RPMI8226 (cell line): Measurements from ENCODE around the gene ATE1.
"Not testable (repeated sequence)": the region's sequence is repeated elsewhere in the genome, so short reads cannot be mapped to it uniquely, and the experiment has no call there.

Experiments used
- DNase-seq: peaks from one replicate; pipeline ENCODE4 v3.0.0-alpha.2; 2015

Gene ATE1

DNA sequence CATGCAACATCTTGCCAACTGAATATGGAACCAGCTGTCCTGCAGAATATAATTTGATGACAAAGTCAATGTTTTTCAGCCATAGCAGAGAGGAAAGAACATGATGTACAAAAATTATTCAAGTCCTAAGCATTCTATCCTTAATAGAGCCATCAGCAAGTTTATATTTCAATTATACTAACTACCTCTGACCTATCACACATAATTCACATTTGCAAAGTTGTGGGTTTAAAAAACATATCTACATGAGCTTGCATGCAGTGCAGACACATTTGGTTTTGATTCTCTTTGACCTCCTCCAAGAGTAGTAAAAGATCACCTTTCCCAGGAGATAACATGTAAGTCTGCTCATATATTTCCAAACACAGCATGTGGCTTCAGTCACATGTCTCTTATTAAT is 203.5 kb downstream of the ATE1 start:
- DNase-seq: no peak

DNA sequence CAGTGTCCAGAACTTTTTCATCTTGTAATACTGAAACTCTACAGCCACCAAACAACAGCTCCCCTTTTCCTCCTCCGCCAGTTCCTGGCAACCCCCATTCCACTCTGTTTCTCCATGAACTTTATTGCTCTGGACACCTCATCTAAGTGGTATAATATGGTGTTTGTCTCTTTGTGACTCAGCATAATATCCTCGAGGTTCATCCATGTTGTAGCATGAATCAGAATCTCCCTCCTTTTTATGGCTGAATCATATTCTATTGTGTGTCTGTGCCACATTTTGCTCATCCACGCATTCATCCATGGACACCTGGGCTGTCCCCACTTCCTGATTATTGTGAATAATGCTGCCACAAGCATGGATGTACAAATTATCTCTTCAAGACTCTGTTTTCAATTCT is 205.2 kb downstream of the ATE1 start:
- DNase-seq: no peak

DNA sequence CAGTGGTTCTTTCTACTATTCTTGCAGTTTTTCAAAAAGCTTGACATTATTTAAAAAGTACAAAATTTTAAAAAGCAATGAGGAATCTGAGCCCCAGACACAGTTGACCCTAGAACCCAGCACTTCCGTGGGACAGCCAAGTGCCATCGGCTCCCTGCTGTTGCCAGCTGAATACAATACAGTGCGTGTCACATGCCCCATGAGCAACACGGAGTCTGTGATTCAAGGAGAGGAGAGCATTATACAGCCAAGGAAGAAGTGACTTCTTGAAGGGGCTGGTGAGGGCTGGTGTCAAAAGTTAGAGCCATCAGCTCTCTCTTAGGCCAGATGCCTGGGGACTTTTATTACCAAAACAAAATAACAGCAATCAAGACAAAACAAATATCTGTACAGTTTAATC is 206.6 kb downstream of the ATE1 start:
- no peak for DNase-seq

DNA sequence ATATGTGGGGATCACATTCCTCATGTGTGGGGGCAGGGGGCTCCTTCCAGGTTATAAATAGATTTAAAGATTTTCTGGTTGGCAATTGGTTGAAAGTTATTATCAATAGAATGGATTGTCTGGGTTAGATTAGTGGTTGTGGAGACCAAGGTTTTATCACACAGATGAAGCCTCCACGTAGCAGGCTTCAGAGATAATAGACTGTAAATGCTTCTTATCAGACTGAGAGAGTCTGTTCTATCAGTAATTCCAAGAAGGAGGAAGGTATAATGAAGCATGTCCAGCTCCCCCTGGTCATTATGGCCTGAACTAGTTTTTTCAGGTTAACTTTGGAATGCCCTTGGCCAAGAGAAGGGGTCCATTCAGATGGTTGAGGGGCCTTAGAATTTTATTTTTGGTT is 211.9 kb downstream of the ATE1 start:
- DNase-seq: no peak

DNA sequence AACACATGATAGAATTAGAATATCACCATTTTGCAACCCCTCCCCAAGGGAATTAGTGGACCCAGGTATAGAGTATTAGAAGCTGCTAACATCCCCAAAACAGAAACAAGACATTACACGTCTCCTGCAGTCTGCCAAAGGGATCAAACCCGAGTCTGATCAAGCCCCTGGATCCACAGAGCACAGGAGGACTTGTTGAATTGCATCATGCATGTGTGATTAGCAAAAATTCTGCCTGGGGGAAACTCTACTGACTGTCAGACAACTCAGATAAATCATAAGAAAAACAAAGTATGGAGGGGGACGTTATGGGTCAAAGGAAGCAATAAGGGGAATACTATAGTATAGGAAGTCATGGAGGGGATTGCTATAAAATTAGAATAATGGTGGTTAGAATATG is 212.8 kb downstream of the ATE1 start:
- DNase-seq: no peak

DNA sequence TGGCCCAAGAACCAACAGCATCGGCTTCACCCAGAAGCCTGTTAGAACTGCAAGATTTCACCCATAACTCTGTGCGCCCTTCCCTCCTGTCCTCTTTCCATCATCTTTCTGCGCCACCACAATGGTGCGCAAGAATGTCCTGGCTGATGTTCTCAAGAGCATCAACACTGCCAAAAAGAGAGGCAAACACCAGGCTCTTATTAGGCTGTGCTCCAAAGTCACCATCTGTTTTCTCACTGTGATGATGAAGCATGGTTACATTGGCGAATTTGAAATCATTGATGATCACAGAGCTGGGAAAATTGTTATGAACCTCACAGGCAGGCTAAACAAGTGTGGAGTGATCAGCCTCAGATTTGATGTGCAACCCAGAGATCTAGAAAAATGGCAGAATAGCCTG is 214.3 kb downstream of the ATE1 start:
- no peak for DNase-seq

DNA sequence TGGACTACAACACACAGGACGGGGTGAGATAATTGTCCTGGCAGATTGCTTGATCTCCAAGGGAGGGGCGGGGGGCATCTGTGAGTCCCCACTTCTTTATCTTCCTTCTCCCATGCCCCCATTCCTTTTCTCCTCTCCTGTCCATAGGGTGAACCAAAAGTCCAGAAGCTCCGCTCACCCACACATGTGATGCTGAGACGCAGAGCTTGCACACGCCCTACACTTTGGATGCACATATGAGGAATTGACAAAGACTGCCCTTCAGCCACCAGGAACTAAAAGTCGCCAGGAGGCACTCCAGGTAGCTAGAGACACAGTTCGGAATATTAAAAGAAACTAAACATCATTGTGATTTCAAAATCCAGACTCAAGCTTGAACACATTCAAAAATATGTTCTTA is 216.9 kb downstream of the ATE1 start:
- no peak for DNase-seq

DNA sequence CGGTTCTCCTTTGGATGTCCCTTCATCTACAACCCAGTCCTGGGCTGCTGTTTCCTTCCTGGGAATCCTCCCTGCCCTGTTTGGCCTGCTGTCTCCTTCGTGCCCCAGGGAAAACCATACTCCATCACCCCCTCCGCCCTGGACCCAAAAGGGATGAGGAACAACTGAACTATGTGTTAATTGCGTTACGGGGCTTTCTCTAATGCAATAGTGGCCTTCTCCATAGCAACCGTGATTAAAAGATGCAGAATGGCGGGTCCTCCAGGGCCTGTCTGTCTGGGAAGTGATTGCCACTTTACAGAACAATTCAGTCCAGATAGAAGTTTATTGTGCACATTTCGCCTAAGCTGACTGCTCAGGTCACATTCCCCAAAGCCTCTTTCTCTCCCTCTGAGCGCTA is 217.6 kb downstream of the ATE1 start:
- no peak for DNase-seq

DNA sequence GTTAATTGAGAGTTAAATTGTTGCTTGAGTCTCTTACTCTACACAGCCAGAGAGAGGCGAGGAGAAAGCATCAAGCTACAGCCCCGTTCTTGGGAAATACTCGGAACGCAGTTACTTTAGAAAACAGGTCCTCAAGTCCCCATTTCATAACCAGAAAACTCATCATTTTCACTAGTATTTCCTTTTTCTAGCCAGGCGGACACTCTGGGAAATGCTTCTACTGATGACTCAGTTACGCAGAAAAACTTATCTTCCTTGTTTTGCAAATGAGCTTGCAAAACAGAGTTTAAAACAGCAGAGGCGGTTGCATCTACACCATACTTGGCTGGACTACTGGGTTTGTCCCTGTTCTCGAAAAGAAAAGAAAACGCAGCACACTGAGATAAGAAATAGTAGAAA is 218.2 kb downstream of the ATE1 start:
- no peak for DNase-seq

DNA sequence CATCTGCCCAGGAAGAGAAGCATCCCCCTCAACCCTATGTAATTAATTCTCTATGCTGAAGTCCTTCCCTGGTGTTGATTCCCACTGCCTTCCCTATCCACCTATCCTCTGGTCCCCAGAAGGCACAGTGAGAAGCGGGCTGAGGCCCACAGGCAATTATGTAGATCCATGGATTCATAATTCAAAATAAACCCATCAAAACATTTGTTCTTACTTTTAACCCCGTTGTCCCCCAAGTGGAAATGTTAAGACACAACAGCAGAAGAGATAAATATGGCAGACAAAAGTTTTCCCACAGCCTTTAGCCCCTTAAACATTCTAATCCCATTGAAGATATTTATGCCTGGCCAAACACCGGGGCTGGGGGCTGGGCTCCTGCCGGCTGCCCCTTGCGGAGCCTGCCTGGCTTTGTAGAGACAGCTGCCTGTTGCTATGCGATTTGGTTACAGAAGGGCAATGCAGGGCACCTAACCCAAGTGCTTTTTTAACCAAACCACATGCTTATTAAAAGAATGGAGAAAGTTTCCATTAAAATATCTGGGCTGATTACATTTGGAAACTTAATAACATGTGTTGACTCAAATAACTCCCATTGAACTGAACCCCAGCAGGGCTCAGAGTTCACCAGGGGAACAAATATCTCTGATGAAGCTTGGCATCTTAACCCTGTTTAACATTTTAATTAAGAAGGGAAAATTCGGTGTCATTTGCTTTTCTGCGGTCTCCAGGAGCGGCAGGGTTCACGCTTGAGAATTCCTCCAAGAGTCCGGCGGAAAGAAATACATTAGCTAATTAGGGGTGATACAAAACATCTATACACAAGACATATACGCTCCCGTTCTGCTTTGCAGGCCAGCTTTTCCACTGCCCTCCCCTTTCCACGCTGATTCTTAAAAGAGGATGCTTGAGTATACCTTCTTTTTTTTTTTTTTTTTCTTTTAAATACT is 218.8 kb downstream of the ATE1 start:
- no peak for DNase-seq

DNA sequence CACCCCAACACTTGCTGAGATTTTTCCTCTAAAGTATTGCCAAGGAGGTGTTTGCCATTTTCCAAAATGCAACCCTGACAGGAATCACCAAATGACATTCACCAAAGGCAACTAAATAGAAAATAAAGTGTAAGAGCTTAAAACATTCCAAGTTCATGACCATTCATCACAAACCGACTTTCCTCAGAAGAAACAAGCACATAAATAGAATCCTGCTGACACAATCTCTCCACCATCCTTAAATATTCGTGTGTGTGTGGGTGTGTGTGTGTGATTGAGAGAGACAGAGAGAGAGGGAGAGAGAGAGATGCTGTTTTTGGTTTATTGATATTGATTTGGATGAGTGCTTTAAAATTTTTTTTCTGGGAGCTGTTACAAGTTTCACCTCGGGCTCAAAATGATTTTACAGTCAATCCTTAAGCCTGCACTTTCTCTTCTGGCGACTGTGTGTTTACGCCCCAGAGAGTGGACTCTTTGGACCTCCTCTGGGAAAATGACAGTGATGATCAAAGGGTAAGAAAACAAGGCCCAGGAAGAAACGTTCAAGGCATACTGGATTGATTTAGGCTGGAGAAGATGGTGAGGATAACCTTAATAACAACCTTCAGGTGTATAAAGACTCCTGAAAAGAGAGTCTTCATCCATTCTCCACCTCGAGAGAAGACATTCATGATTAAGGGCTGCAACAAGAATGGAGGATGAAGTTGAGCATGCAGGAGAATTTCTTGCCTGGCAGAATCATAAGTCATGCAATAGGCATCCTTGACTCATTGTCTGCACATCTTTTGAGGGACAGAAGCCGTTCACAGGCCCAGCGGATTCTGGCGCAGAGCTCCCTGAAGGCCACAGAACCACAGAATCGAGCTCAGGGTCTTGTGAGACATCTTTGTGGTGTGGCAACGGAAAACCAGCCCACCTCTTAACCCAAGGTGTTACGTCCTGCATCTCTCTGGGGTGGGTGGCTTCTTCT is 225.2 kb downstream of the ATE1 start:
- no peak for DNase-seq

DNA sequence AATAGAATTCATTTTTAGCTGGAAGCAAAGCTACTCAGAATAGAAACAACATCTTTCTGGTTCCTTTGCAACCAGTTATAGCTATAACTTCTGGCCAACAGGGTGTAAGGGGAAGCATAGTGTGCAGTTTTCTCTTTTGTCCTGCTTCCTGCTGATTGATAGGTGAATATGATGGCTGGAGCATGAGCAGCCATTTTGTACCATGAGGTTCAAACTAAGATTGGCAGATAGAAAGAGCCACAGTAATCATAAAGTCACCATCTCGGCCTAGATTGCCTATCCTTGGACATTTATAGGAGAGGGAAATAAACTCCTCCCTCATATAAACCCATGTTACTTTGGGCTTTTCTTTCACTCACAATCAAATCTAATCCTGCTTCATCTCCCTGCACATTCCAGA is 227.4 kb downstream of the ATE1 start:
- DNase-seq: no peak

DNA sequence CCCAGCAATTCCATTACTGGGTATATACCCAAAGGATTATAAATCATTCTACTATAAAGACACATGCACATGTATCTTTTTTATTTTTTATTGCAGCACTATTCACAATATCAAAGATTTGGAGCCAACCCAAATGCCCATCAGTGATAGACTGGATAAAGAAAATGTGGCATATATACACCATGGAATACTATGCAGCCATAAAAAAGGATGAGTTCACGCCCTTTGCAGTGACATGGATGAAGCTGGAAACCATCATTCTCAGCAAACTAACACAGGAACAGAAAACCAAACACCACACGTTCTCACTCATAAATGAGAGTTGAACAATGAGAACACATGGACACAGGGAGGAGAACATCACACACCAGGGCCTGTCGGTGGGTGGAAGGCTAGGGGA is 228.1 kb downstream of the ATE1 start:
- DNase-seq: not testable (repeated sequence)

DNA sequence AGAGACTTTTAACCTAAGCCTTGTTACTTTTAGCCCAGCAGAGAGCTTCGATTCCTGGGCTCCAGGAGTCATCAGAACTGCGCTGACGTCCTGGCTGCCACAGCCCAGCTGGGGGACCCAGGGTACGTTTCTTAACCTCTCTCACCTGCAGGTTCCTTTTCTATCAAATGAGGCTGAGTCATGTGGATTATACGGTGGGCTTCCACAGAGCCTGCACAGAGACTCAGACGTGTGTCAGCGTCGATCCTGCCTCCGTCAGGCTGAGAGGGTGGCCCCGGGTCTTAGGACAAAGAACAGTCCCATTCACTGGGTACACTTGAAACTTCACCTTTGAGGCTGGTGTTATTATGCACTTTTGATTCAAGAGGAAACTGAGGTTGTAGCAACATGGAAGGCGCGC is 228.9 kb downstream of the ATE1 start:
- DNase-seq: no peak

DNA sequence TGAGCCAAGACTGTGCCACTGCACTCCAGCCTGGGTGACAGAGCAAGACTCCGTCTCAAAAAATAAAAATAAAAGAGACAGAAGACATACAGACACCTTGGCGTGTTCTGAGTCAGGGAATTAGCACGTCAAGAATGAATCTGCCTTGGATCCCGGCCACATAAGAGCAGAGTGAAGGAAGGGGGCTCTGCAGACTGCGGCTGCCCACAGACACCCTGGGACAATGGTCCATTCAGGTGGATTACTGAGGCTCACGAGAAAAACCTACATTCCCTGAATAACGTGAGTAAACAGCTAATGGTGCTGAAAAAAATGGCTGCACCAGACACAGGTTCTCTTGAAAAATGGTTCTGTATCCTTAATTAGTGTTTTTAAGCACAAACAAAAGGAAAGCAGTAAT is 229.5 kb downstream of the ATE1 start:
- no peak for DNase-seq

DNA sequence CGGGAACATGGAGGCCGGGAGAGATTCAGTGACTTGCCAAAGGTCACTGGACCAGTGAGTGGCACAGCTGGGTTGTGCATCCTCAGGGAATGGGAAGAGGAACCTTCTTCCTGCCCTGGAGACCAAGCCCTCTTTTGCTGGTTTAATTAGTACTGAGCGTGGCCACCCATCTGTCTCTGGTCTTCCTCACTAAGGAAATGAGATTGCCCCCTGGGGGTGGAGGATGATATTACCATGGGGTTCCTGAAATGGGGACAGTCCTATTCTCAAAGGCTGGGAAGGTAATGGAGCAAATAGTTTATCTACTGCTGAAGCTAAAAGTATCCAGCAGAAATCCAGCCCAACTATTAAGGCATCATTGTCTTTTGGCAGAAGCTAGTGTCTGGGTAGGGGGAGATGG is 231.0 kb downstream of the ATE1 start:
- DNase-seq: peak; percentile 25

DNA sequence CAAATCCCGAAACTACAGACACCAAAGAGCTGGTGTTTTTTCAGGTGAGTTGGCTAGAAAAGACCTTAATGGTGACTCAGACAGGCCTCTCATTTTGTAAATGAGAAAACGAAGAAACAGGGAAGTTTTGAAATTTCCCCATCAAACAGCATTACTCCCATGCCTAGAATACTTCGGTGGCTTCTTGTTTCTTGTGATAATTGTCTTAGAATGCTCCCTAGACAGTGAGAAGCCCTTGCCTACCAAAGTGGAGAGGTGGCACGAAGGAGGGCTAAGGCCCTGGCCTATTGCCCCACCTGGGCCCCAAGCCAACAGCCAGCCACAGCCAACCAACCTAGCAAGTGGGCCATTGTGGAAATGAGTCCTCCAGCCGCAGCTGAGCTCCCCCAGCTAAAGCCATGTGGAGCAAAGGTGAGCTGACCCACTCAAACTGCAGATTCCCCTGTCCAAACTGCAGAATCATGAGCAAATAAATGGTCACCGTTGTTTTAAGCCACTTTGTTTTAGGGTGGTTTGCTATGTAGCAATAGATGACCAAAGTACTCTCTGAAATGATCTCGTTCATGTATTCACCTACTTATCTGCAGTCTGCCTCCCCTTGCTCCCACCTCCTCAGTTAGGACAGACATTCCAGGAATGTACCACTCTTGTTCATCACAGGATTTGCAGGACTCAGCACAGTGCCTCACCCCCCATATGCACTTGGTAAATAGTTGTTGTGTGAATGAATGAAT is 231.9 kb downstream of the ATE1 start:
- DNase-seq: no peak

DNA sequence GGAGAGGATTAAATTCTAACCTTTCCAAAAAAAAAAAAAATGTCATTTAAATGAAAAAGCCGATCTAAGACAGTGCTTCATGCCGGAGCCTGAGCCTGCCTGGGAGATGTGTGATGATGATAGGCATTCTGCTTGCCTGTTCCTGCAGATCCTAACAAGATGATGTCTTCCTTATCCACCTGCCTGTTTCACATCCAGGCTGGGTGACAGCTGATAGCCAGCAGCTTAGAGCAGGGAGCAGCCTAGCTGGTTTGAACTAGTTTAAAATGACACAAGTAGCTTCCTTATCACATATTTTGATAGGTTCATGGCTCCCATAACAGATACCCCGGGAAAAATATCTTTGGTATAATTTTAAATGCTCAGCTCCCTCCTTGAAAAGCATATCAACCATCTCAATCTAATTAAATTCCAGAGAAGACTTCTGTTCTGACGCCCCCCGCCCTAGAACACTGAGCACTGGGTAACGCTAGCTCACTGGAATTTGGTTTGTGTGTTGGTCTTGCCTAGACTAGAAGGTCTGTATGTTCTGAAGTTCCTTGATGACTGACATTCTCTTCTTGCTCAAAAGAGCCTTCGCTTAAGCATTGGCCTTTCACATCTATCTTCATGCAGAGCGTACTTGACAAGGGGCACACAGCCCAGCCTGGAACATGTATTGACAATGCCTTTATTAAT is 232.7 kb downstream of the ATE1 start:
- no peak for DNase-seq

DNA sequence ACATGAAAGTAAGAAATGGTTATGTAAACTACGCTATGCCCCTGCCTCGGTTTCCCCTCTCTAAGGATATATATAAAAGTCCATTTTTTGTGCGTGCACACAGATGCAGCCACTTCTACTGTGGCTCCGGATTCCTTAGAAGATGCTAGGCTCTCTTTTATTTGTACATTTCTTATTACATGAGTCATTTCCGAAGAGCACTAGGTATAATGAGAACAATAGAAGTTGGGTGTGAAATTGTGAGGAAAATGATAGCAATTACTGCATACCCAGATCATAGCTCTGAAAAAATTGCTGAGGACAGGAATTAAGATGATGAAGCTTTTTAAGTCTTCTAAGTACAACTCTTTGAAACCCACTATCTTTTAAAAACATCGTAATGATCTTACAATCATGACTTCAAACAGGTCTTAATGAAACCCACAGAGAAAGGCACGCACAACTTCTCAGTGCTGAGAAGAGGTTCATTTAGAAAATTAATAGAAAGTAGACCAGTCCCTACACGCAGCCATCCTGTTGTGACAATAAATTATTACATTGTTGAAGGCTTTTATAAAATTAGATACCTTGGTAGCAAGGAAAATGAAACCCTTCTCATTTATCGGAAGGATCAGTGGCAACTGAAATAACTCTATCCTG is 233.4 kb downstream of the ATE1 start:
- no peak for DNase-seq

DNA sequence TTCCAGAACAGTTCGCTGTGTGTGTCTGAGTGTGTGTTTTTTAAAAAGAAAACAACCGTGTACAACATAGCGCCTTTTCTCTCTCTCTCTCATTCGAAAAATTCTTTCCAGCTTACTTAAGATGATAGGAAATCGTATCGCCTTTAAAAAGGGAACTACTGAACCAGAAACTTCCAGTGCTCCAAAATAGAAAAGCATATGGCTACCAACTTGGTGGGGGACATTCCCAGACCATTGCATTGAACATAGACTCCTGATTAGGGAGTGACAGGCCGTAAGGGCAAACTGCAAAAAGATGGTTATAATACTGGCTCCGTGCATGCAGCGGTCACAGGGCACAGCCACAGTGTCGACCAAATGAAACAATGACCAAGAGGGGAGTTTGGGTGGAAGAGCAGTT is 235.2 kb downstream of the ATE1 start:
- no peak for DNase-seq

DNA sequence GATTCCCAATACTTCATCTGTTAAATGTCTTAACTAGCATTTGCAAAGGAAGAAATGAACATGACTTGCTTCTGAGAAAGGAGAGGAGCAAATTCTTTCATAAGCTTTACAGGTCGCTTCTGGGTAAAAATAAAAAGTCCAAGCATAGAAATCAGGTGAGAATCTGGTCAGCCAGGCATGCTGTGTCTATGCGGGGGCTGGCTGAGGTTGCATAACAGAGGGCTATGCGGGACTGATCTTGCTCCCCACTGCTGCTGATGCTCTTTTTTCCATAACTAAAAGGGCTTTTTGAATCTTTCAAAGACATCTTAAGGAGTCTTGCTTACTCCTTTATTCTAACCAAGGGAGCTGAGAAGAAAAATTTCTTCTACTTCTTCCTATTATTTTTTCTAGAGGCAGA is 236.9 kb downstream of the ATE1 start:
- no peak for DNase-seq
